NB4 (cell line): Measurements from ENCODE around the gene MED26.

Source experiments
- DNase-seq: peaks from one replicate; pipeline ENCODE4 v3.0.0; 2010; ENCODE audit warnings: low read depth
- H3K4me3 ChIP-seq: one replicate; pipeline ENCODE4 v1.5.1; 2011; ENCODE audit warnings: mild to moderate bottlenecking, low read depth, low read length, moderate library complexity
- CTCF ChIP-seq: IDR thresholded peaks from one replicate; pipeline ENCODE4 v1.5.1; 2012; ENCODE audit warnings: low read depth, low read length
- MAX ChIP-seq: IDR thresholded peaks from 2 replicates; pipeline ENCODE4 v1.6.1; 2011; ENCODE audit warnings: low read depth, low read length
- MYC ChIP-seq: IDR thresholded peaks from 2 replicates; pipeline ENCODE4 v1.6.1; 2011; ENCODE audit warnings: low read depth, low read length
- POLR2A ChIP-seq: IDR thresholded peaks from 2 replicates; pipeline ENCODE4 v1.6.1; 2011; ENCODE audit warnings: mild to moderate bottlenecking; ENCODE audit not compliant: insufficient read length; ENCODE audit errors: extremely low read depth

The MED26 gene

DNA sequence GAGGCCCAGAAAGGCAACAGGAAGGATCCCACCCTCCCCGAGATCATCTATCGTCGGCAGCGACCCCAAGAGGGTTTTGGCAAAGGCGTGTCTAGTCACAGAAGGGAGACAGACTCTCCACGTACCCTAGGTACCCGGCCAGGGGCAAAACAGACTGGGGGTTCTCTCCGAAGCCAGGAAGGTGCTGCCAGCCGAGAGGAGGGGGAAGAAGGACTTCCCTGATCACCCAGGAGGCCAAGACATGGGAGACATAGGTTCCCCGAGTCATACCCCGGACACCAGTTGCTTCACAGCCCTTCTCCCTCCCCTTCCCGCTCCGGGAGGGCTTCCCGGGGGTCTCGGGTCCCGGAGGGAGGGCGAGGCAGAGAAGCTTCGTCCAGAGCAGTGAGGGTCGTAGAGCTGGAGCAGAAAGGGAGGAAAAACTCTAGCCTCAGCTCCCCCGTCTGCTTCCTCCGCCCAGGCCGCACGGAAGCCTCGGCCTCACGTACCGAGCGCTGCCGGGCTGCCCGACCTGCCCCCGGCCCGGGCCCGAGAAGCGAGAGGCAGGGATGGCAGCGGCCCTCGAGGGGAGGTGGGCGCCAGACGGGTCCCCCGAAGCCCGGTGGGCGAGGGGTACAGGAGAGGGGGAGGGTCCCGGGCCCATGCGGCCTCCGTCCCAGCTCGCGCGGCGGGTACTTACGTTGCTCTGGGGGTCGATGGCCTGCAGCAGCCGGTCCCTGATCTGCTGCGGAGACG is 644 bp downstream of the MED26 start:
- TF ChIP-seq CTCF = peak; percentile 3
- TF ChIP-seq MYC = no peak
- TF ChIP-seq MAX = no peak
- no peak for TF ChIP-seq POLR2A
- peak overlapping the region; percentile 91 for H3K4me3 ChIP-seq
- peak; percentile 55 for DNase-seq

- peak overlapping the region; percentile 91 for H3K4me3 ChIP-seq
Measured at GRCh38 chr19:16626796-16627192, 1.2 kb downstream of the MED26 start.

GRCh38 chr19:16625163-16625958 is 2.6 kb downstream of the MED26 start:
- no peak for DNase-seq
- TF ChIP-seq MYC (no peak), MAX (no peak), POLR2A (no peak), CTCF (no peak)
- H3K4me3 ChIP-seq = peak overlapping the region; percentile 91

More at GRCh38 chr19:16626796-16627192, 1.2 kb downstream of the MED26 start:
- DNase-seq = no peak
- TF ChIP-seq MAX (no peak), MYC (no peak), CTCF (no peak), POLR2A (no peak)

GRCh38 chr19:16624236-16624635 is 3.8 kb downstream of the MED26 start:
- no peak for DNase-seq
- TF ChIP-seq MAX (no peak), CTCF (no peak), MYC (no peak), POLR2A (no peak)
- no peak overlapping the region for H3K4me3 ChIP-seq

DNA sequence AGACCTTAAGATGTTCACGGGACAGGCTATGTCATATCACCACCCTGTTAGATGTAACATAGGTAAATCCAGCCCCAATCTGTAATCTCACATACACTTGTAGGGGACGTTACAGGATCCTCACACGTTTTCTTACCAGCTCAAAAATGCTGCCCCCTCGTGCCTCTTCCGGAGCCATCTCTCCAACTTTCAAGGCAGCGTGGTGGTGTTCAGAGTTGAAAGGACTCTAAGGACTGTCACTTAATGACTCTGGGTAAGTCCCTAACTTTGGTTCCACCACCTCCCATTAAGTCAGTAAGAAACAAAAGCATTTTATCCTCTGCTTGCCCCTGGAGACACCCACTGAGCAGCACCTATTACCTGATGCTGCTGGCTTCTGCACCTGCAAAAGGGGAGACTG is 4.4 kb downstream of the MED26 start:
- H3K4me3 ChIP-seq = no peak overlapping the region
- TF ChIP-seq POLR2A = no peak
- no peak for TF ChIP-seq MAX
- no peak for TF ChIP-seq CTCF
- TF ChIP-seq MYC = no peak
- DNase-seq = no peak
